Gastrocnemius medialis (tissue), 4 donors: ENCODE results near the gene PRR7.

Experiments used
- POLR2A ChIP-seq, 2 donors: fragments of 450-650 bp; IDR thresholded peaks; one replicate each; pipeline ENCODE4 v1.6.1; 2017; ENCODE audit warnings: antibody characterized with exemption in 2 of 2, mild to moderate bottlenecking in 2 of 2, moderate library complexity in 2 of 2
- TF ChIP-seq, protein P1 (sequence below), 5 experiments: fragments of 450-650 bp in 3 of 5; fragments of 200-600 bp in 2 of 5; sonication (generic) in 2 of 5; IDR thresholded peaks in 4 of 5; conservative IDR thresholded peaks in 1 of 5; 1 replicate in 4 of 5; 2 replicates in 1 of 5; pipeline ENCODE4 v1.5.1; 2016 to 2019; ENCODE audit warnings: antibody characterized with exemption in 5 of 5, mild to moderate bottlenecking in 3 of 5, moderate library complexity in 3 of 5

DNA sequence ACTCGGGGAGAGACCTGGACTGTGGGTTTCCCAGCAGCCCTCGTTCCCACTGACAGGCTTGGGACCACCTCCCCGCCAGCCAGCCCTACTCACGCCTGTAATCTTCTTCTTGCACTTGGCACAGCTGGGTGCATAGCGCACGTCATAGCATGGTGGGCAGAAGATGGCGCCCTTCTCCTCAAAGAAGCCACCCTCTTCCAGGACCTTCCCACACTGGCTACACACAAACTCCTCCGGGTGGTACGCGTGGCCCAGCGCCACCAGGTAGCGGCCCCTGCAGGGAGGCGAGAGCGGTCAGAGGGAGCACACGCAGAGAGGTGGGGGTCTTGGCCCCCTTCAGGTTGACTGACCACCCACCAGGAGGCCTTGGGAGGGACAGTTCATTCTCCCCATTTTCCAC lies 41.4 kb downstream of the PRR7 start:
- TF ChIP-seq, protein P1, sequence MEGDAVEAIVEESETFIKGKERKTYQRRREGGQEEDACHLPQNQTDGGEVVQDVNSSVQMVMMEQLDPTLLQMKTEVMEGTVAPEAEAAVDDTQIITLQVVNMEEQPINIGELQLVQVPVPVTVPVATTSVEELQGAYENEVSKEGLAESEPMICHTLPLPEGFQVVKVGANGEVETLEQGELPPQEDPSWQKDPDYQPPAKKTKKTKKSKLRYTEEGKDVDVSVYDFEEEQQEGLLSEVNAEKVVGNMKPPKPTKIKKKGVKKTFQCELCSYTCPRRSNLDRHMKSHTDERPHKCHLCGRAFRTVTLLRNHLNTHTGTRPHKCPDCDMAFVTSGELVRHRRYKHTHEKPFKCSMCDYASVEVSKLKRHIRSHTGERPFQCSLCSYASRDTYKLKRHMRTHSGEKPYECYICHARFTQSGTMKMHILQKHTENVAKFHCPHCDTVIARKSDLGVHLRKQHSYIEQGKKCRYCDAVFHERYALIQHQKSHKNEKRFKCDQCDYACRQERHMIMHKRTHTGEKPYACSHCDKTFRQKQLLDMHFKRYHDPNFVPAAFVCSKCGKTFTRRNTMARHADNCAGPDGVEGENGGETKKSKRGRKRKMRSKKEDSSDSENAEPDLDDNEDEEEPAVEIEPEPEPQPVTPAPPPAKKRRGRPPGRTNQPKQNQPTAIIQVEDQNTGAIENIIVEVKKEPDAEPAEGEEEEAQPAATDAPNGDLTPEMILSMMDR (IDR thresholded peaks at IDR 0.05 in 4 of 5, conservative IDR thresholded peaks at IDR 0.05 in 1 of 5) = no peak
- TF ChIP-seq POLR2A (IDR thresholded peaks at IDR 0.05) = no peak
